Pancreas (tissue), 10 donors: ENCODE data around the gene ARRB2. TPM values are rescaled to one million over a fixed set of nuclear protein-coding genes. Genes with fewer than 3 reads are reported as not detected.

Source experiments
- ATAC-seq, 4 donors: fragments of 200-7000 bp; cut with Tn5 transposase; one replicate each; pipeline versions ENCODE4 v1.8.0 to v1.9.1; 2020; ENCODE audit warnings: mild to moderate bottlenecking in 4 of 4, moderate library complexity in 4 of 4
- DNase-seq, 6 donors: peaks; one replicate each; pipeline ENCODE4 v3.0.0-alpha.2; 2020
- FAIRE-seq: peaks from 2 replicates; lab custom pipeline; 2012; peaks lifted over from hg19 to GRCh38; lab: Jason Lieb, UNC
- H3K27ac ChIP-seq, 4 donors: fragments of 200-600 bp; sonication (generic); 1 replicate in 3 of 4; 2 replicates in 1 of 4; pipeline versions ENCODE4 v1.5.0 to v1.8.0; 2020
- H3K27me3 ChIP-seq, 4 donors: fragments of 200-600 bp; one replicate each; pipeline ENCODE4 v1.8.0; 2021
- H3K36me3 ChIP-seq, 3 donors: fragments of 200-600 bp; sonication (generic) in 1 of 3; one replicate each; pipeline versions ENCODE4 v1.5.0 to v1.8.0; 2020 to 2021
- H3K4me1 ChIP-seq, 3 donors: fragments of 200-600 bp; one replicate each; pipeline ENCODE4 v1.8.0; 2021
- H3K4me3 ChIP-seq, 4 donors: fragments of 200-600 bp; sonication (generic) in 2 of 4; one replicate each; pipeline versions ENCODE4 v1.5.0 to v1.8.0; 2020 to 2021
- H3K9me3 ChIP-seq, 4 donors: fragments of 200-600 bp; one replicate each; pipeline ENCODE4 v1.8.0; 2021
- WGBS, 2 donors: extraction: QIAGEN DNeasy Blood & Tissue Kit; methylation state at CpG; one replicate each; pipeline ENCODE4 v1.1.7; 2013; 5-methylcytosine and 5-hydroxymethylcytosine counted together
- intact Hi-C, 3 donors: fragments of 100-400 bp; cut with DNase I; formaldehyde crosslinking; loops; one replicate each; pipeline versions ENCODE4 v1.11.1 to v1.14.2; 2022
- polyA plus RNA-seq, 2 donors: library from polyadenylated mRNA; stranded (reverse); fragments of 200-250 nt; gene quantifications; one replicate each; pipeline ENCODE4 v1.2.3, GENCODE V29; 2013
- total RNA-seq, 6 donors: library from RNA; stranded (reverse); fragmentation: NEBNext Ultra II Directional in 4 of 6; extraction: Animal tissue kit (Norgen Biotek cat#: 25700) in 4 of 6; gene quantifications; one replicate each; pipeline versions ENCODE4 v1.2.1 to v1.2.4, GENCODE V29; 2021 to 2023
- TF ChIP-seq, protein P1 (sequence below), 4 donors: fragments of 200-600 bp; sonication (generic) in 3 of 4; IDR thresholded peaks; one replicate each; pipeline versions ENCODE4 v1.5.0 to v1.8.0; 2021; ENCODE audit warnings: antibody characterized with exemption in 4 of 4
- donor health status: healthy with polysubstance abuse.
- donor health status: DM: no; HTN: no; CAD: no; lungs with moderate emphysema.
- donor health status: DM: no; HTN: no; CAD: no.
- donor health status: control.
- donor health status: control.
- donor health status: Bipolar disorder and iron deficiency.
- donor health status: DM: yes; HTN: yes; CAD: no.
- donor health status: DM: no; HTN: no; CAD: no.
- donor health status: DM: no; HTN: no; CAD: no.
- donor health status: DM: yes; HTN: yes; CAD: no.

ARRB2 gene
- total RNA-seq (10 to 100 TPM; 11.2 to 49.6 (median 15.1) TPM), polyA plus RNA-seq (10 to 100 TPM; 21.3 to 22.2 TPM)

GRCh38 chr17:4709794-4710692 is at the start of gene ARRB2:
Gene ARRB2 (plus strand): TSS chr17:4710632. CDS start chr17:4710722, 90 bp downstream.
- Histone ChIP-seq H3K27me3 (no peaks in the 10 kb centered on the region), H3K4me1 (peaks cover 0 to 6% (median 0%) of the 10 kb centered on the region in 3 donors), H3K27ac (peak within 1 kb of the TSS; percentile 47 to 85 (median 72)), H3K9me3 (no peaks in the 10 kb centered on the region), H3K36me3 (no peaks in the 10 kb centered on the region), H3K4me3 (peak within 1 kb of the TSS; percentile 11 to 70 (median 44))
- intact Hi-C loops, result loop anchor here in 1 of 3 donors (10.0 kb wide), 1 partner anchor 185 kb away; the partner anchor contains the start of gene C17orf107
- FAIRE-seq (no peak), DNase-seq (peak; percentile 97 to 99 (median 98)), ATAC-seq (peak; percentile 85 to 92 (median 90))
- 0 to 1% methylated on average over 42 to 67 of the region's 67 CpGs for WGBS, 2 donors
- TF ChIP-seq, protein P1, sequence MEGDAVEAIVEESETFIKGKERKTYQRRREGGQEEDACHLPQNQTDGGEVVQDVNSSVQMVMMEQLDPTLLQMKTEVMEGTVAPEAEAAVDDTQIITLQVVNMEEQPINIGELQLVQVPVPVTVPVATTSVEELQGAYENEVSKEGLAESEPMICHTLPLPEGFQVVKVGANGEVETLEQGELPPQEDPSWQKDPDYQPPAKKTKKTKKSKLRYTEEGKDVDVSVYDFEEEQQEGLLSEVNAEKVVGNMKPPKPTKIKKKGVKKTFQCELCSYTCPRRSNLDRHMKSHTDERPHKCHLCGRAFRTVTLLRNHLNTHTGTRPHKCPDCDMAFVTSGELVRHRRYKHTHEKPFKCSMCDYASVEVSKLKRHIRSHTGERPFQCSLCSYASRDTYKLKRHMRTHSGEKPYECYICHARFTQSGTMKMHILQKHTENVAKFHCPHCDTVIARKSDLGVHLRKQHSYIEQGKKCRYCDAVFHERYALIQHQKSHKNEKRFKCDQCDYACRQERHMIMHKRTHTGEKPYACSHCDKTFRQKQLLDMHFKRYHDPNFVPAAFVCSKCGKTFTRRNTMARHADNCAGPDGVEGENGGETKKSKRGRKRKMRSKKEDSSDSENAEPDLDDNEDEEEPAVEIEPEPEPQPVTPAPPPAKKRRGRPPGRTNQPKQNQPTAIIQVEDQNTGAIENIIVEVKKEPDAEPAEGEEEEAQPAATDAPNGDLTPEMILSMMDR (IDR thresholded peaks at IDR 0.05), result peak; percentile 22 to 49 (median 38)

- no peak for DNase-seq
- TF ChIP-seq, protein P1 (IDR thresholded peaks at IDR 0.05), result no peak
- WGBS, 2 donors, result 53% methylated on average over 8 of the region's 8 CpGs
- Histone ChIP-seq H3K27ac (no peak overlapping the region), H3K4me1 (no peaks in the 10 kb centered on the region), H3K9me3 (no peaks in the 10 kb centered on the region), H3K4me3 (no peak overlapping the region), H3K27me3 (no peaks in the 10 kb centered on the region), H3K36me3 (no peaks in the 10 kb centered on the region)
- FAIRE-seq, result no peak
- intact Hi-C loops, result no loop called here
- no peak for ATAC-seq
Measured at GRCh38 chr17:4663711-4664110, 46.7 kb upstream of the ARRB2 start.

GRCh38 chr17:4664230-4664629 is 46.2 kb upstream of the ARRB2 start:
- intact Hi-C loops, result no loop called here
- no peaks in the 10 kb centered on the region for H3K27me3 ChIP-seq
- DNase-seq (no peak), ATAC-seq (no peak), FAIRE-seq (no peak)
- H3K4me1 ChIP-seq, result no peaks in the 10 kb centered on the region
- H3K36me3 ChIP-seq, result no peaks in the 10 kb centered on the region
- H3K27ac ChIP-seq, result no peak overlapping the region
- TF ChIP-seq, protein P1 (IDR thresholded peaks at IDR 0.05), result no peak
- 68 to 76% methylated on average over 9 of the region's 9 CpGs for WGBS, 2 donors
- no peaks in the 10 kb centered on the region for H3K9me3 ChIP-seq
- H3K4me3 ChIP-seq, result no peak overlapping the region

- Histone ChIP-seq H3K27me3 (no peaks in the 10 kb centered on the region), H3K9me3 (no peaks in the 10 kb centered on the region), H3K4me1 (no peaks in the 10 kb centered on the region), H3K4me3 (no peak overlapping the region), H3K36me3 (no peaks in the 10 kb centered on the region), H3K27ac (no peak overlapping the region)
- ATAC-seq (no peak), FAIRE-seq (no peak), DNase-seq (no peak)
- intact Hi-C loops, result no loop called here
- WGBS, 2 donors, result 47 to 49% methylated on average over 9 of the region's 9 CpGs
- TF ChIP-seq, protein P1 (IDR thresholded peaks at IDR 0.05), result no peak
Measured at GRCh38 chr17:4665027-4665426, 45.4 kb upstream of the ARRB2 start.
